GF-D8 (cell line): ENCODE results near the gene NCOA7.

ENCODE experiments used
- DNase-seq: peaks from one replicate; lab custom pipeline; 2025; lab: John Stamatoyannopoulos, UW

Gene NCOA7, protein sequence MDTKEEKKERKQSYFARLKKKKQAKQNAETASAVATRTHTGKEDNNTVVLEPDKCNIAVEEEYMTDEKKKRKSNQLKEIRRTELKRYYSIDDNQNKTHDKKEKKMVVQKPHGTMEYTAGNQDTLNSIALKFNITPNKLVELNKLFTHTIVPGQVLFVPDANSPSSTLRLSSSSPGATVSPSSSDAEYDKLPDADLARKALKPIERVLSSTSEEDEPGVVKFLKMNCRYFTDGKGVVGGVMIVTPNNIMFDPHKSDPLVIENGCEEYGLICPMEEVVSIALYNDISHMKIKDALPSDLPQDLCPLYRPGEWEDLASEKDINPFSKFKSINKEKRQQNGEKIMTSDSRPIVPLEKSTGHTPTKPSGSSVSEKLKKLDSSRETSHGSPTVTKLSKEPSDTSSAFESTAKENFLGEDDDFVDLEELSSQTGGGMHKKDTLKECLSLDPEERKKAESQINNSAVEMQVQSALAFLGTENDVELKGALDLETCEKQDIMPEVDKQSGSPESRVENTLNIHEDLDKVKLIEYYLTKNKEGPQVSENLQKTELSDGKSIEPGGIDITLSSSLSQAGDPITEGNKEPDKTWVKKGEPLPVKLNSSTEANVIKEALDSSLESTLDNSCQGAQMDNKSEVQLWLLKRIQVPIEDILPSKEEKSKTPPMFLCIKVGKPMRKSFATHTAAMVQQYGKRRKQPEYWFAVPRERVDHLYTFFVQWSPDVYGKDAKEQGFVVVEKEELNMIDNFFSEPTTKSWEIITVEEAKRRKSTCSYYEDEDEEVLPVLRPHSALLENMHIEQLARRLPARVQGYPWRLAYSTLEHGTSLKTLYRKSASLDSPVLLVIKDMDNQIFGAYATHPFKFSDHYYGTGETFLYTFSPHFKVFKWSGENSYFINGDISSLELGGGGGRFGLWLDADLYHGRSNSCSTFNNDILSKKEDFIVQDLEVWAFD

GRCh38 chr6:125790358-125791150 lies at the start of gene NCOA7:
TSS of gene NCOA7 (plus strand) at chr6:125790960. CDS start at chr6:125815355, 24,395 bp downstream.
- peak; percentile 67 for DNase-seq

DNA sequence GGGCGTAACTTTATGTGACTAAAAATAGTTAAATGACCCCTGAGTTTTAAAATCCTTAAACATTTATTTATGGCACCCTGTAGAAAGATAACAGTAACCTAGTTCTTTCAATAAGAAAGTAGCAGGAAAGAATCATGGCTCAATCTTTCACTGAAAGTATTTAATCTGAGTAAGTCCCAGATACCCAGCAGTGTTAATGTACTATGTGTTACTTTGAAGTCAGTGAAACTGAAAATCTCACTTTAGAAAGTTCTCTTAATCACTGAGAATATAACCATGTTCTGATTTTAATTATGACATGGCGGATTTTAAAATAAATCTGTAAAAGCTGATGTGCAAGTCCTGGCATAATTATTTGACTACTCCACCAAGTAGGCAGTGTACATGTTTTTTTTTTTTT lies 49.4 kb upstream of the NCOA7 start:
- no peak for DNase-seq

GRCh38 chr6:125742024-125742423 lies 48.7 kb upstream of the NCOA7 start:
- no peak for DNase-seq

DNA sequence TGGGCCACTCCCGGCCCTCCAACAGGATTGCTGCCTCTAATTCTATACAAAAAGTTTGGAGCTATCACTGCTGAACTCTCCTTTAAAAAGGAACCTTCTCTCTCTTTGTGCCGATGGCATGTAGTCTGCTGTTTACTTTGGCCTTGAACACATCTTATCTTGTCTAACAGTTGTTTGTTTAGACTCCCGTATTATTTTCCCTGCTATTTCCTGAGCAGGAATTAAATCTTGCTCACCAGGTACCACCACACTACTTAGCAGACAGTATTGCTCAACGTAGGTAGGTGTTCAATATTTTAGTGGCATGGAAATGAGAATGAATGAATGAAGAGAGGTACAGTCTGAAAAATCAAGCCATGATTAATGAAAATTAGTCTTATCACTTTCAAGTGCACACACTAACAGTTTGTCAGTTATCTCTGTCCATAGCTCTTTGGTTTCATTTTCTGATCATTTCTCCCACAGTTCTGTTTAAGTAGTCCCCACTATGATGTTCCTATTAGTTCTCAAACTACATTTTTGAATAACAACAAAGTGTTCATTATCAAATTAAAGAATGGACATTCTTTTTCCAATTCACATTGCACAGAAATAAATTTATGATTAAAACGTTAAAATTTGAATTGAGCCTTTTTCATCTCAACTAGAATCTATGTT lies 48.2 kb upstream of the NCOA7 start:
- no peak for DNase-seq

DNA sequence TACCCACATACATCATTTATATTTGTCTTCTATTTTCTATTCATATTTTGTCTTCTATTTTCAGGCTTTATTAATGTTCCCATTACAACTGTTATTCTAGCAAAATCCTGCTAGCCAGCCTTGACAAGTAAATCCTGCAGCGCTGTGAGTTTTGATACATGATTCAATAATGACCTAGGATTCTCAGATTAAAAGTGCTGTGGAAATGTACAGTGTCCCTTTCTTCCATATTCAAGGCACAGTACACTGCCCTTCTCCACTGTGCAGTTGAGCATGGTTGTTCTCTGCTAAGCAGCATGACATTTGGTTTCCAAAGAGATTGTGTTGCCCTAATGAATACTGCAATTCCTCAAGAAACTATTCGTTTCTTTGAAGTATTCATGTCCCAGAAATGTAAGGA lies 47.2 kb upstream of the NCOA7 start:
- no peak for DNase-seq

DNA sequence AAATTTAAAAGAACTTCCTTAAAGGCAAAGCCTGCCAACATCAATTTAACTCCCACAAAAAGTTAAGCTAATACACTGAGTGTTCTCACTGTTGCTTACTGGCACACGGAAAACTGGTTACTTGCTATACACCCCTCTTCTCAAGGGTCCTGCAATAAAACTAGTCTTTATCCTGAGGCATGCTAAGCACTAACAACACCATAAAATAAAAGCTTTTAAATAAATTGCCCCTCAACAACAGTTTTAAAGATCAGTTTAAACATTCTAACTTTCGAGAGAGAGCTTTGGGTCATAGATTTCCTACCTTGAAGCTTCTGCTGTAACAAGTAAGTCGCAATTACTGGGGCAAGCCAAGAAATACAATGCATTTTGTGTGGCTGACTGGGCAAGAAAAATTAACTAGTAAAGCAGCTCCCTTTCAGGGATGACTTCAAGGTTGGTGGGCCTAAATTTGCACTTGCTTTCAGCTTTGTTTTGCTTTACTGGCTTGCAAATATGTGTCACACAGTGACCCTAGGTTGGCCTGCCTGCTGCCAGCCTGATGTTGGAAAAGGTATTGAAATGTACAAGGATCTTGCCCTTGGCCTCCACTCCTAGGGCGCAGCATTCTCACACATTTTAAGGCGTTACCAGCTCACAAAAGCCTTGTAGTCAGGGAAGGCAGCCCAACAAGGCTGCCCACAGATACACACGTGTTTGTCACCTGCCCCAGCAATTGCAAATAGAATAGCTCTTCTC lies 45.3 kb upstream of the NCOA7 start:
- no peak for DNase-seq

- DNase-seq: no peak
These were observed 44.7 kb upstream of the NCOA7 start for GRCh38 chr6:125746019-125746414.

DNA sequence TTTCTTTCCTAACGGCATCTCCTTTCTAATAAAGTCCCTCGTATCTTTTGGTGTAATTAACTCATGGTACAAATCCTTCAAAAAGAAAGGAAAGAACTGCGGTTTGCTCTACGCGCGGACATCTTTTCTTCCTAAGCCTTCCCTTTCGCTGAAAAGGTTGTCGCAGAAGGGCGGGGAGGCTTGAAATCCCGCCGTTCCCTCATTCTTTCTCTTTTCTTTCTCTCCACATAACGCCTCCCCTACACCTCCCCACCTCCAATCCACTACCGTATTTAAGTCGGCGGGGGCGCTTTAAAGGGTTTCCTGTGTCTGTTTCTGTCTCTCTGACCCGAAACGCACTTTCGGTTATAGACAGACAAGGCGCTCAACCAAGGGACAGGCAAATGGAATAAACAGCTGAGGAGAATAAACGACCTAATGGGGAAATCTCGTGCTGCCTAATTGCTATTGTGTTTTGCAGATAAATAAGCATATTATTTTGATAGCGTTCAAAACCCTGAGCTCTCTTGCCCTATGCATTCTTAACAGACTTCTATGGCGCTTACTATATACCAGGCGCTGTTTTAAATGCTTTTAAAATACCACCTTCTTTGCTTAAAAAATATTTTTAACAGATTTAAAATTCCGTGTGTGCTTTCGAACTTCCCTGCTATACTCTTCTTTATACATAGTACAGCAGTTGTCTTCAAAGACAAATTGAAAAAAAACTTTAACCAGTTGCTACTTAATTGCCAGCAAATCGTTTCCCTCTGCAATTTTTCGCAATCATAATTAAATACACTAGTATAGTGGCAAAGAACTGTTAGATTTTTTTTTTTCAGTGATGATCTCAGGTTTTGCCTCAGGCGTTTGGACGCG lies 43.8 kb upstream of the NCOA7 start:
- DNase-seq: no peak

DNA sequence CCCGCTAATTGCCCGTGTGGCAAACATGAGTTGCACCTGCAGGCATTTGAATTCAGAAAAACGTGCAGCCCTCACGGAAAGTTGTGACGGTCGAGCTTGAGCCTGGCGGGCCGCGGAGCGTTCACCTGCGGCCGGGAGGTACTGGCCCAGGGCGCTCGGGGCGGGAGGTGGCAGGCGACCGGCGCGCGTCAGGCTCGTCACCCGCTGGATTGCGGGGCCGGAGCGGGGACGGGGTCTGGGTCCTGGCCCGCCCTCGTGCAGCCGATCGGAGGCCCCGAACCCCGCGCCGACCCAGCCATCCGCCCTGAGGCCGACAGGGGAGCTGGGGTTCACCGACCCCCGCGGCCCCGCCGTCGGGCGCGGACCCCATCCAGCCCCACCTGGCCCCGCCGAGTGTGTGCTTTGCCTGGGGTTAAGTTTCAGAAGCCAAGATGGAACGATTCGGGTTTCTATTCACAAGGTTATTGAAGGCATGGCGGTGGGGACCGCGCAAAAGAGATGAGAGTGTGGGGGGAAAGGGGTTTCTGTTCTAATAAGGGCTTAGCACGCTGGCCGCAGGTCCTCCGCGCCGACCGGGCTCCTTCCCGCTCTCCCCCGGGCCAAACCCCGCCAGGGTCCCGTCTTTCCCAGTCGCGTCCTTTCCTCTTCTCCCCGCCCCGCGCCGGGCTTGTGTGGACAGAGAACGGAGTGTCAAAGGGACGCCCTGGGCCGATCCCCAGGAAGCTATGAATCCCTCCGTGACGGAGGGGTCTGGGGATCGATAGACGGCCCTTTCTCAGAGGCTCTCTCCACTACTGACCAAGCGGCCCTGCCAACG lies 43.0 kb upstream of the NCOA7 start:
- no peak for DNase-seq

DNA sequence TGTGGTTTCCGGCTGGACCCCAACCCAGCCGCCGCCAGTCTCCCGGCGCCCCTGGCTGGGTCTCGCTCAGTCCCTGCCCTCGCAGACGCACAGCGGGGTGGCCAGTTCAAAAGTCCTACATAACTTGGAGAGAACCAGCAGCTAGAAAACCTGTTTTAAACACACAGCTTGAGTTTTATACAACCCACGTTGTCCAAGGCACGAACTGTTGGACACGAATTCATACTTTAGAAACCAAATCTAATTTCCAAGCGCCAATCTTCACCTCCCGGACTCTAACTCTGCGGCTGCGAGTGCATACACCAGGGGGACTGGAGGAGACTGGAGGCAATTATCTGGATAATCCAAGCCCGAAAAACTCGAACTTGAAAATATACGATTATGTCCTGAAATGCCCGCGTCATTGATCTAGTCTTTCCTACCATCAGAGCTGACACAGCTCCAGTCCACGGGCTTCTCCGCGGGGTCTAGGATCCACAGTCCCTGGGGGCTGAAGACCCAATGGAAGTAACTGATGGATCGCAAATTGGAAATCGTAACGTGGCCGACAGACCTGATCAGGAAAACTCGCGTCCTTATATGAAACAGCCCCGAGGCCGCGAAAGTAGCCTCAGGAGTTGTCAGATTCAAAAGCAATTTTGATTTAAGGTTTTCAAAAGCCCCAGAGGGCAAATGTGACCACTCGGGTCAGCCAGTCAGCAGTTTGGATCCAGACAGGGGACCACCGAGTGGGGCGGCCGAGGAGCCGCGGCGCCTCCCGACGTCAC lies 42.2 kb upstream of the NCOA7 start:
- no peak for DNase-seq

GRCh38 chr6:125749173-125749864 lies 41.4 kb upstream of the NCOA7 start, which contains the start of gene HEY2:
TSS of gene HEY2 (plus strand) at chr6:125749632. CDS start at chr6:125749777, 145 bp downstream.
- DNase-seq: no peak

DNA sequence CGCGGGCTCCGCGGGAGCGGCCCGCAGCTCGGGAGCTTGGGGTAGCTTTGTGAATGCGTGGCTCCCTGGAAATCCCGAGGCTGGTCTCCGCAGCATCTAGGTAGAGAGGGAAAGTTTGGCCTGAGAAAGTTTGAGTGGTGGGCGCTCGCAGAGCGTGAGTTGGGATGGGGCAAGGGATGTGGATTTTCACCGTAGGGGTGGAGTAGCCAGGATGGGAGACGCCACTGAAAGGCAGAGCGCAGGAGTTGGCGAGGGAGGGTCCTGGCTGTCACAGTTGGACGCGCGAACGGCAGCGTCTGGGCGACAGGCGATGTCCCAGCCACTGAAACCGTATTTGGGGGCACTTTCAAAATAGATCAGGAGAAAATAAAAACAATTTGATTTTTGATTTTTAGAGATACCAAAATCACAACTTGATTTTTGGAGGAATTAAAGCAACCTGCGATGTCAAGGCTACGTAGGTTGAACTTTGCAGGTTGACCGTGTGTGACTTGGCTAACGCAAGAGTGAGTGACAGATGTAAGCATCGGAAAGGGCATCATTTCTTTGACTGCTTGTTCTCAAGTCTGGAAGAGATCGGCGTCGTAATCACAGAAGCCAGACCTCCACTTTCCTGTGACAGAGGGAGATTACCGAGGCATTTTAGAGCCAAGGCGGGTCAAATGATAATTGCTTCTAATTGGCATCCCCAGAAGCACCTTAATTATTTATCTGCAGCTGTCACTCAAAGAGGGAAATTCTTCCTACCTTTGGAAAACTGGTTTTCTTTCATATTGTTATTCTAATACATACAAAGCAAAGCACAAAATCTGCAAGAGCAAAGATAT lies 40.7 kb upstream of the NCOA7 start:
- DNase-seq: no peak

GRCh38 chr6:125750692-125751333 lies 39.9 kb upstream of the NCOA7 start:
- no peak for DNase-seq

DNA sequence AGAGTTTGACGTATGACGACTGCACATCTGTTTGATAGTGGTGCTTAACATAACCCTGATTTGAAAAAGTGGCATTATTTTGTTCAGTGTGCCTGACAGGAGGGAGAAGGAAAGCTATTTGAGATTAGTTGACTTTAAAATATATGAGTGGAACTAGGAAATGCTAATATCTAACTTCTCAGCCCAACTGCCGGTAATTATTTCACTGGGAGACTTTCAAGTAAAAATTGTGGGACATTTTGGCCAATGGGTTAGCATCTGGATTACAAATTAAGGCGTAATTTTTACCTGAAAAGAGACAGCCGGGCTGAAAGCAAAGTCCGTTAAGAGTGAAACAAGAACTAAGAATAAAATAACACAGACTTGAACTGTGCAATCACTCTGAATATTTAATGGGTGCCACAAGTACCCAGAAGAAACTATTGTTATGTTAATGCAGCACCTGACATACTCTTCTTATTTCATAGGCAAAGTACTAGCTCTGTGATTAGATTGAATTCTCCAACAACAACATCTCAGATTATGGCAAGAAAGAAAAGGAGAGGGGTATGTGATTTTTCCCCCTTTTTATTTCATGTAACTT lies 39.3 kb upstream of the NCOA7 start:
- DNase-seq: no peak

GRCh38 chr6:125752773-125753172 lies 38.0 kb upstream of the NCOA7 start:
- no peak for DNase-seq
